ENCODE data around the gene KRTAP10-9.

GRCh38 chr21:44579056-44579832, 47.6 kb upstream of the KRTAP10-9 start:
- TF ChIP-seq ZNF530 (tag by site-specific recombination; IDR thresholded peaks at IDR 0.05; ENCODE audit: low read depth) (no peak), CTCF (tag by site-specific recombination; IDR thresholded peaks at IDR 0.05) (no peak)

All from HEK293 (cell line).